PC-3 (cell line): Measurements from ENCODE around the gene CHI3L2.

Experiments
- CTCF ChIP-seq: fragments of 300-600 bp; sonication (generic); conservative IDR thresholded peaks from 2 replicates; pipeline ENCODE4 v1.5.1; 2017; ENCODE audit warnings: antibody characterized with exemption, low read depth, mild to moderate bottlenecking, low read length
- EZH2 ChIP-seq: fragments of 300-600 bp; sonication (generic); IDR thresholded peaks from one replicate; pipeline ENCODE4 v1.6.1; 2017; ENCODE audit warnings: antibody characterized with exemption, mild to moderate bottlenecking, low read length; ENCODE audit not compliant: unreplicated experiment
- EZH2phosphoT487 ChIP-seq: fragments of 300-600 bp; sonication (generic); IDR thresholded peaks from 2 replicates; pipeline ENCODE4 v1.6.1; 2018; ENCODE audit warnings: mild to moderate bottlenecking, antibody characterized with exemption, low read length, borderline replicate concordance

- TF ChIP-seq CTCF (no peak), EZH2 (no peak), EZH2phosphoT487 (no peak)
Measured at GRCh38 chr1:111213412-111213811, 14.1 kb upstream of the CHI3L2 start.
